Measurements from ENCODE around the gene TMCC1.

DNA sequence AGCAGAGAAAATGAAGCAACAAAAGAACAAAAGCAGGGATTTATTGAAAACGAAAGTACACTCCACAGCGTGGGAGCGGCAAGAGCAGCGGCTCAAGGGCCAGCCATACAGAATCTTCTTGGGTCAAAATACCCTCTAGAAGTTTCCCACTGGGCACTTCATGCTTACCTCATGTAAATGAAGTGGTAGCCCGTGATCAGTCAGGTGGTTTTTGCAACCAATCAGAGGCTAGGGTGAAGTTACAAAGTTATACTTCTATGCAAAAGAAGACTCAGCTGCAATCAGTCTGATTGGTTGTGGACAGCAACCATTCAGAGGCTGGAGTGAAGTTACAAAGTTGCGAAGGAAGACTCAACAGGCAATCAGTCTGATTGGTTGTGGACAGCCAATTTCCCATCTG is 43.2 kb upstream of the TMCC1 start:
- TF ChIP-seq CTCF (IDR thresholded peaks at IDR 0.05) (no peak), POLR2A (IDR thresholded peaks at IDR 0.05) (no peak)
